PC-3 (cell line): Measurements from ENCODE around the gene SH2D6. TPM values are rescaled to one million over a fixed set of nuclear protein-coding genes. Genes with fewer than 3 reads are reported as not detected.

Experiments used
- ATAC-seq: fragments of 200-7000 bp; cut with Tn5 transposase; 2 replicates; pipeline ENCODE4 v1.9.1; 2020; ENCODE audit warnings: mild to moderate bottlenecking, moderate library complexity
- BruUV-seq: library from RNA; stranded (reverse); fragments of 400-500 nt; replicated peaks from 2 replicates; lab custom pipeline; 2021; lab: Mats Ljungman, UMichigan
- CTCF ChIA-PET: fragments of 300-600 bp; sonication (Branson Sonifier 250); formaldehyde crosslinking; loops from one replicate; lab custom pipeline; 2022; ENCODE audit warnings: antibody characterized with exemption; lab: Charles Lee
- POLR2A ChIA-PET: fragments of 300-600 bp; sonication (Branson Sonifier 250); formaldehyde crosslinking; loops from one replicate; lab custom pipeline; 2022; ENCODE audit warnings: antibody characterized with exemption; ENCODE audit not compliant: unreplicated experiment; lab: Charles Lee
- DNase-seq: peaks from one replicate; pipeline ENCODE4 v3.0.0-alpha.2; 2015
- H2AFZ ChIP-seq: fragments of 300-600 bp; sonication (generic); 2 replicates; pipeline ENCODE4 v1.6.0; 2016; ENCODE audit warnings: antibody characterized with exemption, low read length
- H3F3A ChIP-seq: fragments of 300-600 bp; sonication (generic); one replicate; pipeline ENCODE4 v1.6.0; 2017; ENCODE audit warnings: antibody characterized with exemption, low read length, control low read depth, mild to moderate bottlenecking; ENCODE audit not compliant: unreplicated experiment
- H3K27ac ChIP-seq: fragments of 300-600 bp; sonication (generic); 2 replicates; pipeline ENCODE4 v1.5.1; 2016; ENCODE audit warnings: mild to moderate bottlenecking, low read length
- H3K27me3 ChIP-seq: fragments of 300-600 bp; sonication (generic); 2 replicates; pipeline ENCODE4 v1.6.1; 2016; ENCODE audit warnings: low read length, mixed read lengths
- H3K36me3 ChIP-seq: fragments of 300-600 bp; sonication (generic); 2 replicates; pipeline ENCODE4 v1.6.1; 2016; ENCODE audit warnings: low read depth, mixed run types, low read length, mixed read lengths
- H3K4me1 ChIP-seq: fragments of 300-600 bp; sonication (generic); 2 replicates; pipeline ENCODE4 v1.5.1; 2016; ENCODE audit warnings: low read length; ENCODE audit not compliant: insufficient read depth
- H3K4me2 ChIP-seq: fragments of 300-600 bp; sonication (generic); 2 replicates; pipeline ENCODE4 v1.6.0; 2016; ENCODE audit warnings: low read length
- H3K4me3 ChIP-seq: fragments of 300-600 bp; sonication (generic); 2 replicates; pipeline ENCODE4 v1.5.1; 2016; ENCODE audit warnings: mild to moderate bottlenecking, low read length, mixed read lengths
- H3K79me2 ChIP-seq: fragments of 300-600 bp; sonication (generic); 2 replicates; pipeline ENCODE4 v1.6.1; 2017; ENCODE audit warnings: low read length, mixed read lengths
- H3K9ac ChIP-seq: fragments of 300-600 bp; sonication (generic); 2 replicates; pipeline ENCODE4 v1.6.0; 2016; ENCODE audit warnings: mild to moderate bottlenecking, low read length
- H3K9me2 ChIP-seq: fragments of 300-600 bp; sonication (generic); replicated peaks from 2 replicates; pipeline ENCODE4 v1.6.1; 2016; ENCODE audit warnings: mixed run types, low read length, mixed read lengths
- H3K9me3 ChIP-seq: fragments of 300-600 bp; sonication (generic); 2 replicates; pipeline ENCODE4 v1.6.1; 2016; ENCODE audit warnings: low read length, mixed read lengths
- H4K20me1 ChIP-seq: fragments of 300-600 bp; sonication (generic); 2 replicates; pipeline ENCODE4 v1.6.1; 2016; ENCODE audit warnings: low read length, mixed read lengths
- CTCF ChIP-seq: fragments of 300-600 bp; sonication (generic); conservative IDR thresholded peaks from 2 replicates; pipeline ENCODE4 v1.5.1; 2017; ENCODE audit warnings: antibody characterized with exemption, low read depth, mild to moderate bottlenecking, low read length
- EZH2 ChIP-seq: fragments of 300-600 bp; sonication (generic); IDR thresholded peaks from one replicate; pipeline ENCODE4 v1.6.1; 2017; ENCODE audit warnings: antibody characterized with exemption, mild to moderate bottlenecking, low read length; ENCODE audit not compliant: unreplicated experiment
- EZH2phosphoT487 ChIP-seq: fragments of 300-600 bp; sonication (generic); IDR thresholded peaks from 2 replicates; pipeline ENCODE4 v1.6.1; 2018; ENCODE audit warnings: mild to moderate bottlenecking, antibody characterized with exemption, low read length, borderline replicate concordance
- intact Hi-C: fragments of 100-400 bp; cut with micrococcal nuclease; formaldehyde crosslinking; loops from 2 replicates; pipeline ENCODE4 v1.9.0; 2023
- total RNA-seq: library from RNA; depleted of rRNA; stranded (reverse); fragments of >200 nt; gene quantifications from 2 replicates; pipeline ENCODE4 v1.2.3, GENCODE V29; 2014; rRNA removed

SH2D6 gene
- total RNA-seq, 1 experiment from 2014 or later = not detected

- TF ChIP-seq CTCF (no peak), EZH2 (no peak), EZH2phosphoT487 (no peak)
- ChIA-PET CTCF (no interaction called here), POLR2A (interaction anchor here (0.5 to 0.7 kb wide), 2 partner anchors 14 to 125 kb away, joined by 5 to 11 read pairs; no protein-coding TSS in a partner anchor)
- H2AFZ ChIP-seq = no peak overlapping the region
- no peak overlapping the region for H3K4me2 ChIP-seq
- no peak overlapping the region for H3K27ac ChIP-seq
- ATAC-seq = no peak
- no peaks in the 10 kb centered on the region for H3K9me3 ChIP-seq
- no peaks in the 10 kb centered on the region for H3K4me1 ChIP-seq
- H3K27me3 ChIP-seq = no peaks in the 10 kb centered on the region
- BruUV-seq = no TSS peak
- intact Hi-C loops = no loop called here
- no peak for DNase-seq
- H3K9ac ChIP-seq = no peak overlapping the region
- H3F3A ChIP-seq = no peaks in the 10 kb centered on the region
- H3K9me2 ChIP-seq = no peaks in the 10 kb centered on the region
- H3K4me3 ChIP-seq = no peak overlapping the region
- no peaks in the 10 kb centered on the region for H3K36me3 ChIP-seq
- H3K79me2 ChIP-seq = no peaks in the 10 kb centered on the region
- no peaks in the 10 kb centered on the region for H4K20me1 ChIP-seq
These were observed 67.3 kb downstream of the SH2D6 start for GRCh38 chr2:85485815-85486214.

Other genes starting within 250 kb of the SH2D6 start
- 48.9 and 67.3 TPM in 2 replicates for gene TGOLN2, start 90.7 kb upstream of the SH2D6 start, total RNA-seq
- 39.1 and 50.8 TPM in 2 replicates for gene RETSAT, start 64.2 kb upstream of the SH2D6 start, total RNA-seq
- 16.7 and 19.0 TPM in 2 replicates for gene ELMOD3, start 63.9 kb upstream of the SH2D6 start, total RNA-seq
- gene CAPG, start 8.3 kb upstream of the SH2D6 start, total RNA-seq = 221 and 260 TPM in 2 replicates
- 304 and 309 TPM in 2 replicates for gene MAT2A, start 120.5 kb downstream of the SH2D6 start, total RNA-seq
- 34.8 and 46.7 TPM in 2 replicates for gene GGCX, start 142.8 kb downstream of the SH2D6 start, total RNA-seq
- gene VAMP8, start 158.9 kb downstream of the SH2D6 start, total RNA-seq = 141 and 142 TPM in 2 replicates
- 0.40 TPM in 1 of 2 replicates, not detected in the other for gene VAMP5, start 165.7 kb downstream of the SH2D6 start, total RNA-seq
- 170 and 225 TPM in 2 replicates for gene RNF181, start 177.0 kb downstream of the SH2D6 start, total RNA-seq
- gene TMEM150A, start 184.0 kb downstream of the SH2D6 start, total RNA-seq = 3.9 and 4.9 TPM in 2 replicates
- gene C2orf68, start 193.4 kb downstream of the SH2D6 start, total RNA-seq = 26.6 and 27.6 TPM in 2 replicates
- gene USP39, start 197.5 kb downstream of the SH2D6 start, total RNA-seq = 179 and 278 TPM in 2 replicates
- gene SFTPB, start 249.5 kb downstream of the SH2D6 start, total RNA-seq = not detected in 2 replicates